ENCODE measurements around the gene CACNB3. TPM values are rescaled to one million over a fixed set of nuclear protein-coding genes. Genes with fewer than 3 reads are reported as not detected.

The CACNB3 gene
- total RNA-seq, 2 donors from 2014 or later: 23.4 to 54.5 TPM

- Histone ChIP-seq H3K27me3 (no peaks in the 10 kb centered on the region), H3K36me3 (no peaks in the 10 kb centered on the region), H3K4me3 (peak overlapping the region; percentile 60), H3K9ac (ENCODE audit: low read depth in 2 of 2, low read length in 2 of 2) (peak overlapping the region; percentile 92 to 94), H3K9me3 (no peaks in the 10 kb centered on the region), H3K4me1 (peaks cover 8% of the 10 kb centered on the region), H3K27ac (peak overlapping the region; percentile 89)
- no peak for TF ChIP-seq CTCF (IDR thresholded peaks at IDR 0.05)
- intact Hi-C loops (cut with DNase I): no loop called here
- DNase-seq: peak; percentile 92
These were observed 2.9 kb upstream of the CACNB3 start for GRCh38 chr12:48815126-48816110.

- Histone ChIP-seq H3K9ac (ENCODE audit: low read depth in 2 of 2, low read length in 2 of 2) (peak overlapping the region; percentile 92 to 94), H3K27ac (peak overlapping the region; percentile 89), H3K36me3 (no peaks in the 10 kb centered on the region), H3K9me3 (no peaks in the 10 kb centered on the region), H3K4me1 (peaks cover 8% of the 10 kb centered on the region), H3K27me3 (no peaks in the 10 kb centered on the region), H3K4me3 (peak overlapping the region; percentile 60)
- intact Hi-C loops (cut with DNase I): no loop called here
- DNase-seq: peak; percentile 70
- no peak for TF ChIP-seq CTCF (IDR thresholded peaks at IDR 0.05)
These were observed 2.0 kb upstream of the CACNB3 start for GRCh38 chr12:48816143-48816854.

GRCh38 chr12:48818831-48819590, 715 bp downstream of the CACNB3 start:
- Histone ChIP-seq H3K36me3 (no peaks in the 10 kb centered on the region), H3K4me3 (peak overlapping the region; percentile 62), H3K27ac (no peak overlapping the region), H3K27me3 (no peaks in the 10 kb centered on the region), H3K4me1 (peaks cover 8% of the 10 kb centered on the region), H3K9me3 (no peaks in the 10 kb centered on the region), H3K9ac (ENCODE audit: low read depth in 2 of 2, low read length in 2 of 2) (peak overlapping the region in 1 of 2 donors; percentile 51)
- TF ChIP-seq CTCF (IDR thresholded peaks at IDR 0.05): no peak
- intact Hi-C loops (cut with DNase I): no loop called here
- peak; percentile 69 for DNase-seq

GRCh38 chr12:48819986-48820725, 1.9 kb downstream of the CACNB3 start:
- intact Hi-C loops (cut with DNase I): no loop called here
- no peak for TF ChIP-seq CTCF (IDR thresholded peaks at IDR 0.05)
- H3K27ac ChIP-seq: no peak overlapping the region

More at GRCh38 chr12:48819986-48820725, 1.9 kb downstream of the CACNB3 start:
- Histone ChIP-seq H3K4me3 (no peak overlapping the region), H3K9ac (ENCODE audit: low read depth in 2 of 2, low read length in 2 of 2) (no peak overlapping the region), H3K9me3 (no peaks in the 10 kb centered on the region), H3K36me3 (no peaks in the 10 kb centered on the region), H3K27me3 (no peaks in the 10 kb centered on the region), H3K4me1 (peaks cover 8% of the 10 kb centered on the region)
- DNase-seq: no peak

Measured in colonic mucosa (tissue), 4 donors.